GM12801 (cell line): ENCODE data around the gene SBF2.

ENCODE experiments used
- CTCF ChIP-seq: IDR thresholded peaks from one replicate; pipeline ENCODE4 v1.5.1; 2011; ENCODE audit warnings: control low read depth; ENCODE audit not compliant: insufficient read length; ENCODE audit errors: extremely low read depth

Gene SBF2

GRCh38 chr11:10139143-10139542 lies 154.9 kb downstream of the SBF2 start:
- no peak for TF ChIP-seq CTCF

GRCh38 chr11:10134975-10135481 lies 159.0 kb downstream of the SBF2 start:
- TF ChIP-seq CTCF = no peak

DNA sequence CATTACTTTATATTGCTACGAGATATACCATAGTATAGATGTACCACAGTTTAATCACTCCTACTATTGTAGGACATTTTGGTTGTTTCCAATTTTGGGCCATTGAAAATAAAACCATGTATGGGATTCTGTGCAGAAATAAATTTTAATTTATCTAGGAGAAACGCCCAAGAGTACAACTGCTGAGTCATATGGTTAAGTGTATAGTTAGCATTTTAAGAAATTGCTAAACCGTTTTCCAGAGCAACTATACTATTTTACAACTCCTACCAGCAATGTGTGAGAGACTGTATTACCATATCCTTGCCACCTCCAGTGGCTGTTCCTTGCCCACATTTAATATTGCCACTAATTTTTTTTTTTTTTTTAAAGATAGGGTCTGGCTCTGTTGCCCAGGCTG lies 163.1 kb downstream of the SBF2 start:
- TF ChIP-seq CTCF = no peak

GRCh38 chr11:10125522-10126133 lies 168.4 kb downstream of the SBF2 start:
- TF ChIP-seq CTCF = no peak

- TF ChIP-seq CTCF = no peak
Measured at GRCh38 chr11:10122326-10123197, 171.5 kb downstream of the SBF2 start.

DNA sequence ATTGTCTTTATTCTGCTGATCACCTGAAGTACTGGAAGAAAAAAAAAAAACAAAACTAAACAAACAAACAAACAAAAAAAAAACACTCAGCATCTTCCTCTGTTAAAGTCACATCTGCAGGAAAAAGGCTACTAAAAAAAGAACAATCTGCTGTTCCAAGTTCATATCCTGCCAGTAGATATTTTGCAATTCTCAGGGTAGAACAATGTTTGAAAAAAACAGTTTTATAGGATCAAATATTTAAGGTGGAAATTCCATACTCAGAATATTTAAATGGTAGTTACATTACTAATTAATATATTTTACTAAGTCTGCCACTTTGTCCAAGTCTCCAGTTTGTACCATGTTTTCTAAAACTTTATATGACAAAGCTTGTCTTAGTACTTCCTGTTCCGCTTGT lies 175.2 kb downstream of the SBF2 start:
- no peak for TF ChIP-seq CTCF

GRCh38 chr11:10117709-10118351 lies 176.2 kb downstream of the SBF2 start:
- no peak for TF ChIP-seq CTCF
